CD4-positive, alpha-beta T cell treated with Interleukin-4 for 1 hour (primary cell): ENCODE data around the gene CHRM1.
"Not testable (repeated sequence)": the region's sequence is repeated elsewhere in the genome, so short reads cannot be mapped to it uniquely, and the experiment has no call there.

ENCODE experiments used
- DNase-seq, 2 donors: peaks; one replicate each; pipeline ENCODE4 v3.0.0-alpha.2; 2020 to 2022

The CHRM1 gene

DNA sequence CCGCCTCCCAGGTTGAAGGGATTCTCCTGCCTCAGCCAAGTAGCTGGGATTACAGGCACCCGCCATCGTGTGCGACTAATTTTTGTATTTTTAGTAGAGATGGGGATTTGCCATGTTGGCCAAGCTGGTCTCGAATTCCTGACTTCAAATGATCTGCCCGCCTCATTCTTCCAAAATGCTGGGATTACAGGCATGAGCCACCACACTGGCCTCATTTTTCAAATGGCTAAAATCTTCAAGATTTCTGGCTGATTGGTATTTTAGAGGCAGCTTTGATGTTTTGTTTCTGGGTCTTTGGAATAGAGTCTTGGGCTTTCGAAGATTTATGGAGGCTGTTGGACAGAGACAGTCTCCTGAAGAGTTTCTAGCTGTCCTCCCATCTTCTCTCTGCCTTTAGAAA is 46.3 kb downstream of the CHRM1 start:
- no peak for DNase-seq

- DNase-seq, result no peak
Observed at GRCh38 chr11:62865635-62866034, 55.5 kb downstream of the CHRM1 start.

- DNase-seq, result no peak
Observed at GRCh38 chr11:62863687-62864335, 57.4 kb downstream of the CHRM1 start.

DNA sequence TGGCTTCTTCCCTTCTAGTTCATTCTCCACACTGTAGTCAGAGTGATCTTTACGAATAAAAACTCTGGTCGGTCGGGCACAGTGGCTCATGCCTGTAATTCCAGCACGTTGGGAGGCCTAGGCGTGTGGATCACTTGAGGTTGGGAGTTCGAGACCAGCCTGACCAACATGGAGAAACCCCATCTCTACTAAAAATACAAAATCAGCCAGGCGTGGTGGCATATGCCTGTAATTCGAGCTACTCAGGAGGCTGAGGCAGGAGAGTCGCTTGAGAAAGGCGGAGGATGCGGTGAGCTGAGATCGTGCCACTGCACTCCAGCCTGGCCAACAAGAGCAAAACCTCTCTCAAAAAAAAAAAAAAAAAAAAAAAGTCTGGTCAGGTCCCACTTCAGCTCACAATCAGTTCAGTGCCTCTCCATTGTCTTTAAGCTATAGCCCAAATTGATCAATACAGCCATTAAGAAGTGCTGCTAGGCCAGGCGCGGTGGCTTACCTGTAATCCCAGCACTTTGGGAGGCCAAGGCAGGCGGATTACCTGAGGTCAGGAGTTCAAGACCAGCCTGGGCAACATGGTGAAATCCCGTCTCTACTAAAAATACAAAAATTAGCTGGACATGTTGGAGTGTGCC is 59.5 kb downstream of the CHRM1 start:
- not testable (repeated sequence) for DNase-seq

GRCh38 chr11:62860835-62861563 is 60.2 kb downstream of the CHRM1 start:
- DNase-seq, result no peak

DNA sequence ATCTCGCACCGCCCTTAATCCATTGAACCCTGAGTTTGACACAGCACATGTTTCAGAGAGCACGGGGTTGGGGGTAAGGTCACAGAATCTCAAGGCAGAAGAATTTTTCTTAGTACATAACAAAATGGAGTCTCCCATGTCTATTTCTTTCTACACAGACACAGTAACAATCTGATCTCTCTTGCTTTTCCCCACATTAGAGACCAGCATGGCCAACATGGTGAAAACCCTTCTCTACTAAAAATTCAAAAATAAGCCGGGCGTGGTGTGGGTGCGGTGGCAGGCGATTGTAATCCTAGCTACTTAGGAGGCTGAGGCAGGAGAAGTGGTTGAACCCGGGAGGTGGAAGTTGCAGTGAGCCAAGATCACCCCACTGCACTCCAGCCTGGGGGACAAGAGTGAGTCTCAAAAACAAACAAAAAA is 61.9 kb downstream of the CHRM1 start:
- DNase-seq, result not testable (repeated sequence)
